HUDEP-2 (cell line): ENCODE data around the gene SPACA6.

ENCODE experiments used
- DNase-seq, 76 experiments: peaks; one replicate each; lab custom pipeline; 2025; ENCODE audit not compliant: unreplicated experiment in 76 of 76; lab: John Stamatoyannopoulos, UW

Gene SPACA6

DNA sequence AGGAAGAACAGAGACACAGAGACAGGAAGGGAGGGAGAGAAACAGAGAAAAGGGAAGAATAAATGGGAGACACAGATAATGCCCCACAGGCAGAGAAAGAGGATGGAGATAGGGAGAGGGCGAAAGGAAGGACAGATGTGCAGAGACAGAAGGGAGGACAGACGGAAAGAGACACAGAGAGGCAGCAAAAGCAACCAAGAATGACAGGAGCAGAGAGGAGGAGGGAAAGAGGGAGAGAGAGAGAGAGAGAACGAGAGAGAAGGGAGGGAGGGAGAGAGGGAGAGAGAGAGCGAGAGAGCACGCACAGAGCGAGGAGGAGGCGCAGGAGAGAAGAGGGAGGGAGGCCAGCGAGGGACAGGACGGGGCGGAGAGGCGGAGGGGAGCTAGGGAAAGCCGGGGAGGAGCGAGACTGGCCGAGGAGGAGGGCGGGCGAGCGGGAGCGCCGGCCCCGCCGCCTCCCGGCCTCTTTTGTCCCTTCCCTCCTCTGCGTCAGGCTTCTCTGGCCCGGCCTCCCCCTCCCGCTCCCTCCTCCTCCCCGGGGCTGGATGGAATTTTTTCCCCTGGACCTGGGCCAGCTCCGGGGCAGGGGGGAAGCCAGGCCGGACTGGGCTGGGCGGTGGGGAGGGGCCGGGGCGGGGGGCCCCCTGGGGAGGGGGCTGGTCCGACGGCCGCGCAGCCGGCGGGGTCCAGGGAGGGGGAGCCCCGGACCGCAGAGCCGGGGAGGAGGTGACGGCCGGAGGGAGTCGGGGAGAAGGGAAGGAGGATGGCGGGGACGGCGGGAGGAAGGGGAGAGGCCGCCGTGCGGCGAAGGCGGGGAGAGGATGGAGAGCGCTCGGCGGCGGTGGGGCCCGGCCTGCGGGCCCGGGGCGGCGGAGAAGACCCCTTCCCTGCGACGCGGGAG is 4.2 kb upstream of the SPACA6 start:
- DNase-seq: peak in 50 of 76 experiments; percentile 13 to 89 (median 58)

- DNase-seq: peak in 2 of 76 experiments; percentile 29 to 58
These were observed 3.2 kb upstream of the SPACA6 start for GRCh38 chr19:51689751-51690453.

- peak in 53 of 76 experiments; percentile 16 to 83 (median 58) for DNase-seq
These were observed 2.6 kb upstream of the SPACA6 start for GRCh38 chr19:51690454-51691073.

GRCh38 chr19:51691074-51691583 is 2.0 kb upstream of the SPACA6 start:
- peak in 10 of 76 experiments; percentile 6 to 79 (median 60) for DNase-seq

DNA sequence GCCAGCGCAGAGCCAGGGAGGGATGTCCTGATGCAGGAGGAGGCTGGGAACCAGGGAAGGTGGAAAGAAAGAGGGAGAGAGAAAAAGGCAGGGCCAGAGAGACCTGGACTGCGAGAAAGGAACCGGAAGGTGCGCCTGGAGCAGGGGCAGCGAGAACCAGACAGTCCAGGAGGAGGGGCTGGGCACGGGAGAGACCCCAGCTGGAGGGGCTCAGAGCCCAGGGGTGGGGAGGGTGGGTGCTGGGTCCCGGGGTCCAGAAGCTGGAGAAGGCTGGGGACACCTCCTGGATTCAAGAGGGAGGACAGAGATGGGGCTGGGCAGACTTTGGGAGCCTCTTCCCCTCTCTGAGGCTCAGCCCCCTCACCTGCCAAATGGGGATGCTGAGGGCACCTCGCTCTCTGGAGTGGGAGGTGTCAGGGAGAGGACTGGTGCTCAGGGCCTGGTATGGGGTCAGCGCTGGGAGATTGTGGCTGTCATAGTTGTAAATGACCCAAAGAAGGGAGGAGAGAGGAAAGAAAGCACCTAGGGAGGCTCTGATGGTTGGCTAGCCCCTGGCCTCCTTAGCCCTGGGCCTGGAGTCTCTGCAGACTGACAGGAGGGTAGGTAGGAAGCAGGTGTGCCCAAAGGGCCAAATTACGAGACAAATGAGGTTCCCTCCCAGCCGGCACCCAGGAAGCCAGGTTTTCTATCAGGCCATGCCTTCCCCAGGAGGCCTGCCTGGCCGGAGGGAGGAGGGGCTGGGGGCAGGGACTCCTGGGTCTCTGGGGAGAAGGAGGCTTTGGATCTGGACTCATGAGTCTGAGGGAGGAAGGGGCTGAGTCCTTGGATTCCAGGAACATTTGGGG is 1.3 kb upstream of the SPACA6 start:
- DNase-seq: no peak

- DNase-seq: no peak
These were observed 662 bp upstream of the SPACA6 start for GRCh38 chr19:51692468-51692867.

DNA sequence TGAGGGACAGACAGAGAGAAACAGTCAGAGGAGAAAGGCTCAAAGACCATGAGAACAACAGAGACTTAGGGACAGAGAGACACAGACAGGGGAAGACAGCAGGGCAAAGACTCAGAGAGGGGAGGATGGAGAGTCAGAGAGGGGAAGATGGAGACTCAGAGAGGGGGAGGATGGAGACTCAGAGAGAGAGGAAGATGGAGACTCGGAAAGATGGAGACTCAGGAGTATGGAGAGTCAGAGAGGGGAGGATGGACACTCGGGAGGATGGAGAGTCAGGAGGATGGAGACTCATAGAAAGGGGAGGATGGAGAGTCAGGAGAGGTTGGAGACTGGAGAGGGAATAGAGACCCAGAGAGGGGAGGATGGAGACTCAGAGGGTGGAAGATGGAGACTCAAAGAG is 689 bp downstream of the SPACA6 start:
- no peak for DNase-seq

- no peak for DNase-seq
These were observed 1.4 kb downstream of the SPACA6 start for GRCh38 chr19:51694318-51695085.

- no peak for DNase-seq
These were observed 2.0 kb downstream of the SPACA6 start for GRCh38 chr19:51695088-51695487.

DNA sequence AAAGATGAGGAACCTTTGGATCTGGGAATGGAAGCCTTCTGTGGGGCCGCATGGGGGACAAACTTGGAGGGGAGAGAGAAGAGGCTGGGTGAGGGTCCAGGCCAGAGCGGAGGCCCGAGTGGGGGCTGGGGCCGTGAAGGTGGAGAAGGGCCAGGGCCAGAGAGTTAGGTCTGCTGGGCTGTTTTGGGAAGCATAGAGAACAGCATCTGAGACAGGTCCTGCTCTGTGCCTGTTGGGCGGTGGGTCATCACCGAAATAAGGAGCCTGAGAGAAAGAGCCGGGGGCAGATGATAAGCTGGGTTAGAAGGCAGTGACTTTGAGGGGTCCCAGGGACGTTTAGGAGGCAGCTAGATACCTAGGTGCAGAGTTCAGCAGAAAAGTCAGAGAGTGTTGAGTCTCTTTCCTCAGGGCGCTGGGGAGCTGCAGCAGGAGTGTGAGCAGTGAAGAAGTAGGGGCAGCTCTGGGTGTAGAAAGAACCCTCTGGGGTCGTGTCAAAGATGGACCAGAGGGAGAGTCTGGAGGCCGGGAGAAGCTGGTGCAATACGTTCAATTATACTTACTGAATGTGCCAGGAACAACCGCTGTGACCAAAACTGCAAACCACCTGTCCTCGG is 2.7 kb downstream of the SPACA6 start:
- DNase-seq: no peak

DNA sequence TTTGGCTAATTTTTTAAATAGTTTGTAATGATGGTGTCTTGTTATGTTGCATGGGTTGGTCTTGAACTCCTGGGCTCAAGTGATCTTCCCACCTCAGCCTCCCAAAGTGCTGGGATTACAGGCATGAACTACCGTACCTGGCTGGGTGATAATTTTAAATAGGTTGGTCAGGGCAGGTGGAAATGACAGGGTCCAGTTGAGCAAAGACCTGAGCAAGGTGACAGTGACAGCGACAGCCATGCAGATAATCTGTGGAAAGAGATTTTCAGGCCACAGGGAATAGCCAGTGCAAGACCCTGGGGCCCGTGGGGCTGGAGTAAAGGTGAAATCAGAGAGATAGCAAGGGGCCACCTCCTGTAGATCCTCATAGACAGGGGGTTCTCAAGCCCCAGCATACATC is 3.5 kb downstream of the SPACA6 start:
- no peak for DNase-seq

GRCh38 chr19:51697169-51697776 is 4.1 kb downstream of the SPACA6 start:
- DNase-seq: no peak

- no peak for DNase-seq
These were observed 5.2 kb downstream of the SPACA6 start for GRCh38 chr19:51698296-51698695.

DNA sequence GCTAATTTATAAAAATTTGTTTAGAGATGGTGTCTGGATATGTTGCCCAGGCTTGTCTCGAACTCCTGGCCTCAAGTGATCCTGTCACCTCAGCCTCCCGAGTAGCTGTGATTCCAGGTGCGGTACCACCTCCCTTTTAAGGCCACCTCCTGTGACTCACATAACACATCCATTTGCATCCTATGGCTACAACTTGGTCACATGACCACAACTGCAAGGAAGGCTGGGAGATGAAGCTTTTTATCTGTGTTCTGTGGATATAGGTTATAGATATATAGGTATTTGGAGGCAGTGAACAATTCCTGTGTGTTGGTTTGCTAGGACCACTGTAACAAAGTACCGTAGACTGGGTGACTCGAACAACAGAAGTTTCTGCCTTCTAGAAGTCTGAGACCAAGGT is 6.0 kb downstream of the SPACA6 start:
- no peak for DNase-seq

GRCh38 chr19:51701468-51702100 is 8.5 kb downstream of the SPACA6 start:
- peak in 57 of 76 experiments; percentile 13 to 80 (median 45) for DNase-seq

DNA sequence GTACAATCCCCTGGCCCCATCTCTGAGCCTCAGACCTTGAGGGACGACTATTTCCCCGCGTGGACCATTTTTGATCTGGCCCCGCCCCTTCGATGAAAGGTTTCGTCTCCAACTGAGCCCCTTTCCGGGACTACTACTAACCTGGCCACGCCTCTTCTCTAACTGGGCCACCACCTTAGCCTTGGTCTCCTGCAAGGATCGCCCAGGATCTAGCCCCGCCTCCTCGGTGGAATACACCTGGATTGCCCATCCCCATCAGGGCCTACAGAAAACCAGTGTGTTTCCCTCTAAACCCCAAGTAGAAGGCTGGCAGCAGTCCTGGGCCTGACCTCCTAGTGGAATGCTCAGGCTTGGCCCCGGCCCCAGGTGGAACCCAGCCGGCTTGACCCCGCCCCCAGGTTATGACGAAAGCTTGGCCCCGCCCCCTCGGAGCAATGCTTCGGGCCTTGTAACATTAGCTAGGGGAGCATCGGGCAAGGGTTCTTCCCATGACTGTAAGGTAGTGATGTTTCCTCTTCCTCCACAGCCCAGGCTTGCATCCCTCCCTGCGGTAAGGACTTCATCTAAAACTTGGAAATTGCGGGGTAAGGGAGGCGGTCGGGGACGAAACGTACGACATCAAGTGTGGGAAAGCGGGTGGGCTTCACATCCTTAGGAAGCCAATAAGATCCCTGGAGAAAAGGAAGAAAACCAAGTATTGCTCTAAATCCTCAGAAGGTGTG is 9.1 kb downstream of the SPACA6 start:
- peak in 35 of 76 experiments; percentile 9 to 66 (median 39) for DNase-seq

- DNase-seq: no peak
These were observed 9.9 kb downstream of the SPACA6 start for GRCh38 chr19:51702825-51703574.
